IPS-NIHi11 (cell line): ENCODE data around the gene ANO3.

ENCODE experiments used
- DNase-seq: peaks from one replicate; pipeline ENCODE4 v3.0.0; 2012; ENCODE audit warnings: mixed read lengths, low spot score

The ANO3 gene

GRCh38 chr11:26712497-26712896, 380.6 kb downstream of the ANO3 start:
- DNase-seq: no peak
